PFSK-1 (cell line): ENCODE results near the gene SLC39A1.

Source experiments
- FOXP2 ChIP-seq: optimal IDR thresholded peaks from 2 replicates; pipeline ENCODE3; 2011; ENCODE audit warnings: borderline replicate concordance, control low read depth, inconsistent platforms; ENCODE audit not compliant: insufficient read depth; ENCODE audit errors: extremely low read length, extremely low read depth
- POLR2AphosphoS5 ChIP-seq: IDR thresholded peaks from 2 replicates; pipeline ENCODE4 v1.6.1; 2012; ENCODE audit warnings: low read depth, mild to moderate bottlenecking, control low read depth, low read length, moderate library complexity
- SIN3A ChIP-seq: IDR thresholded peaks from 2 replicates; pipeline ENCODE4 v1.6.1; 2012; ENCODE audit warnings: mild to moderate bottlenecking, low read length, moderate library complexity, borderline replicate concordance; ENCODE audit not compliant: insufficient read depth
- TAF1 ChIP-seq: IDR thresholded peaks from 2 replicates; pipeline ENCODE4 v1.6.1; 2012; ENCODE audit warnings: low read length, control low read depth, borderline replicate concordance; ENCODE audit not compliant: insufficient read depth
- TF ChIP-seq, protein P1 (sequence below), 2 experiments: IDR thresholded peaks; 2 replicates each; pipeline versions ENCODE4 v1.6.1 to v1.8.0; 2011 to 2012; ENCODE audit warnings: low read depth in 2 of 2, low read length in 2 of 2, control low read depth in 1 of 2, inconsistent platforms in 1 of 2, mild to moderate bottlenecking in 1 of 2, moderate library complexity in 1 of 2; ENCODE audit not compliant: insufficient read depth in 1 of 2

Gene SLC39A1

DNA sequence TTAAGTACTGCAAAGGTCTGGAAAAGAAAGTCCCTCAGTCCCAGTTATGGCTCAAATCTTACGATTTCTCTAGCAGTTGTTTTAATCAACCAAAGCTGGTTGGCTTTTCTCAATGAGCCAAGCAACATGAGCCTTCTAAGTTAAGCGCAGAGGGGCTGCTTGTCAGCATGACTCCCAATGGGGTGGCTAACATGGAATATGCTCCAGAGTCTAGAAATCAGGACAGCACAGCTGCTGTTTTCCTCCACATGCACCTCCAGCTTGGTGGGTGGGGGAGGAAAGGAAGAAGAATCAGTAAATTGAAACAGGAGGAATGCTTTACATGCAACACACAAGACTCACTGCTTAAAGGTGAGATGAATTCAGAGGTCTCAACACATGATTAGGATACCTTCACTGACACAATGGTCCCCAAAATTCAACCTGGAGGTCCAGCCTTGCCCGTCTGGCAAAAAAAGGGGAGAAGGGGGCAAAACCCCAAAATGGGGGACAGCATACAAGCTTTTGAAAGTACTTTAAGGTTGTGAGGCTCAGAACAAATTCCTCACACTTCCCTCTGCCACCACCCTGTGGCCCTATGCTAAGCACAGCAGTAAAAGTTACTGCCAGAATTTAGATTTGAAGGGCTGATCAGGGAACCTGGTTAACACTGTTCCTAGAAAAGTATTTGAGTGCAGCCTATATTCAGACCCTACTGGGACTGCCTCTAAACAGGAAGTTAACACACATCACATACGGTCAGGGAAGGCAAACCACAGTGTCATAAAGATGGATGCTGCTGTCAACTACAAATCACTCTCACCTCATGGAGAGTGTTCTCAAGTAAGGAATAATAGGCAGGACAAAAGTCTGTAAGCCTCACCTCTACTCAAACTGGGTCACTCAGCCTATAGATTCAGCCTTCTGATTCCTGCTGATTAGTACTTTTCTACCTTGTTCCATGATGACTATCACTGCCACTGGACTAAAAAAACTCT is 43.2 kb downstream of the SLC39A1 start:
- TF ChIP-seq TAF1 = no peak
- TF ChIP-seq FOXP2 = no peak
- no peak for TF ChIP-seq SIN3A
- TF ChIP-seq, protein P1, sequence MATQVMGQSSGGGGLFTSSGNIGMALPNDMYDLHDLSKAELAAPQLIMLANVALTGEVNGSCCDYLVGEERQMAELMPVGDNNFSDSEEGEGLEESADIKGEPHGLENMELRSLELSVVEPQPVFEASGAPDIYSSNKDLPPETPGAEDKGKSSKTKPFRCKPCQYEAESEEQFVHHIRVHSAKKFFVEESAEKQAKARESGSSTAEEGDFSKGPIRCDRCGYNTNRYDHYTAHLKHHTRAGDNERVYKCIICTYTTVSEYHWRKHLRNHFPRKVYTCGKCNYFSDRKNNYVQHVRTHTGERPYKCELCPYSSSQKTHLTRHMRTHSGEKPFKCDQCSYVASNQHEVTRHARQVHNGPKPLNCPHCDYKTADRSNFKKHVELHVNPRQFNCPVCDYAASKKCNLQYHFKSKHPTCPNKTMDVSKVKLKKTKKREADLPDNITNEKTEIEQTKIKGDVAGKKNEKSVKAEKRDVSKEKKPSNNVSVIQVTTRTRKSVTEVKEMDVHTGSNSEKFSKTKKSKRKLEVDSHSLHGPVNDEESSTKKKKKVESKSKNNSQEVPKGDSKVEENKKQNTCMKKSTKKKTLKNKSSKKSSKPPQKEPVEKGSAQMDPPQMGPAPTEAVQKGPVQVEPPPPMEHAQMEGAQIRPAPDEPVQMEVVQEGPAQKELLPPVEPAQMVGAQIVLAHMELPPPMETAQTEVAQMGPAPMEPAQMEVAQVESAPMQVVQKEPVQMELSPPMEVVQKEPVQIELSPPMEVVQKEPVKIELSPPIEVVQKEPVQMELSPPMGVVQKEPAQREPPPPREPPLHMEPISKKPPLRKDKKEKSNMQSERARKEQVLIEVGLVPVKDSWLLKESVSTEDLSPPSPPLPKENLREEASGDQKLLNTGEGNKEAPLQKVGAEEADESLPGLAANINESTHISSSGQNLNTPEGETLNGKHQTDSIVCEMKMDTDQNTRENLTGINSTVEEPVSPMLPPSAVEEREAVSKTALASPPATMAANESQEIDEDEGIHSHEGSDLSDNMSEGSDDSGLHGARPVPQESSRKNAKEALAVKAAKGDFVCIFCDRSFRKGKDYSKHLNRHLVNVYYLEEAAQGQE (IDR thresholded peaks at IDR 0.05; ENCODE audit: insufficient read depth in 1 of 2, low read depth in 2 of 2, low read length in 2 of 2) = no peak
- no peak for TF ChIP-seq POLR2AphosphoS5

DNA sequence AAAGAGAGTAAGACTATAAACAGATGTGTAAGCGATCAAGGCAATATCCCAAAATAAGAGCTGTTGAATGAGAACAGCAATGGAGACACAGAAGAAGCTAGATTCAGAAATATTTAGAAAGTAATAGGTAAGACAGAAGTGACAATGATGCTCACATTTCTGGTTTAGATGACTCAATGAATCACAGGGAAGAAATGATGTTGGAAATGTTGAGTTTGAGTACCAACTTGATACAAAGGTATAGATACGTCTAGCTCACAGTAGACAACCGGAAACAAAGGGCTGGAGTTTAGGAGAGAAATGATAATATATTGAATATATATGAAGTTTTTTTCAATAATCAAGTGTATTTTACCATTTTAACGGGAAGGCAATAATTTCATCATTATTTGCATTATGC is 47.0 kb downstream of the SLC39A1 start:
- TF ChIP-seq FOXP2 = no peak
- TF ChIP-seq TAF1 = no peak
- TF ChIP-seq SIN3A = no peak
- TF ChIP-seq, protein P1 (IDR thresholded peaks at IDR 0.05; ENCODE audit: insufficient read depth in 1 of 2, low read depth in 2 of 2, low read length in 2 of 2) = no peak
- no peak for TF ChIP-seq POLR2AphosphoS5

DNA sequence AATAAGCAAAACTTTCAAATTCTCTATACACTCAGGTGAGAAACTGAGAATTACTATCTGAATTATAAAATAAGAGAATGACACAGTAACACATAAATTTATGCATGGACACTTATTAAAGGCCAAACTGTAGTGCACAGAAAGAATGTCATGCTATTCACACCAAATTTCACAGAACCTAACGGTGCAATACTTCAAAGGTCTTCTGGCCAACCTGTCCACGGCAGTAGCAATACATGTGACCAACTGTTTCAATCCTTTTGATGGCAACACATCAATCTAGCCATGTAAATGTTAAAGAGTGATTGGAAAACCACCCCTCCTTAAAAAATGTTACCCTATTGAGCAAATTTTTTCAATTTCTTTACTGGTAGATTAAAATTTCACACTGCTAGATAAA is 51.0 kb downstream of the SLC39A1 start:
- TF ChIP-seq TAF1 (no peak), POLR2AphosphoS5 (no peak), FOXP2 (no peak), SIN3A (no peak)
- TF ChIP-seq, protein P1 (IDR thresholded peaks at IDR 0.05; ENCODE audit: insufficient read depth in 1 of 2, low read depth in 2 of 2, low read length in 2 of 2) = no peak
